Memory B cell (primary cell): ENCODE data around the gene QRICH2.
"Not testable (repeated sequence)": the region's sequence is repeated elsewhere in the genome, so short reads cannot be mapped to it uniquely, and the experiment has no call there.

Source experiments
- ATAC-seq: fragments of 150-1000 bp; cut with Tn5 transposase; 2 replicates; pipeline ENCODE4 v1.10.0; 2021; ENCODE audit warnings: low read depth, mild to moderate bottlenecking, moderate library complexity
- DNase-seq, 2 donors: peaks; one replicate each; pipeline ENCODE4 v3.0.0; 2022; ENCODE audit warnings: low spot score in 2 of 2
- H3K27ac Mint-ChIP-seq: one replicate; pipeline ENCODE4 v1.8.0; 2022; ENCODE audit warnings: mild to moderate bottlenecking, moderate library complexity, mixed read lengths
- H3K27me3 Mint-ChIP-seq: one replicate; pipeline ENCODE4 v1.8.0; 2022; ENCODE audit warnings: mixed read lengths
- H3K36me3 Mint-ChIP-seq: one replicate; pipeline ENCODE4 v1.8.0; 2022; ENCODE audit warnings: mild to moderate bottlenecking, mixed read lengths
- H3K4me1 Mint-ChIP-seq: one replicate; pipeline ENCODE4 v1.8.0; 2022; ENCODE audit warnings: mixed read lengths
- H3K4me3 Mint-ChIP-seq: one replicate; pipeline ENCODE4 v1.8.0; 2022; ENCODE audit warnings: mild to moderate bottlenecking, moderate library complexity, mixed read lengths
- H3K9me3 Mint-ChIP-seq: one replicate; pipeline ENCODE4 v1.8.0; 2022; ENCODE audit warnings: mixed read lengths

The QRICH2 gene

DNA sequence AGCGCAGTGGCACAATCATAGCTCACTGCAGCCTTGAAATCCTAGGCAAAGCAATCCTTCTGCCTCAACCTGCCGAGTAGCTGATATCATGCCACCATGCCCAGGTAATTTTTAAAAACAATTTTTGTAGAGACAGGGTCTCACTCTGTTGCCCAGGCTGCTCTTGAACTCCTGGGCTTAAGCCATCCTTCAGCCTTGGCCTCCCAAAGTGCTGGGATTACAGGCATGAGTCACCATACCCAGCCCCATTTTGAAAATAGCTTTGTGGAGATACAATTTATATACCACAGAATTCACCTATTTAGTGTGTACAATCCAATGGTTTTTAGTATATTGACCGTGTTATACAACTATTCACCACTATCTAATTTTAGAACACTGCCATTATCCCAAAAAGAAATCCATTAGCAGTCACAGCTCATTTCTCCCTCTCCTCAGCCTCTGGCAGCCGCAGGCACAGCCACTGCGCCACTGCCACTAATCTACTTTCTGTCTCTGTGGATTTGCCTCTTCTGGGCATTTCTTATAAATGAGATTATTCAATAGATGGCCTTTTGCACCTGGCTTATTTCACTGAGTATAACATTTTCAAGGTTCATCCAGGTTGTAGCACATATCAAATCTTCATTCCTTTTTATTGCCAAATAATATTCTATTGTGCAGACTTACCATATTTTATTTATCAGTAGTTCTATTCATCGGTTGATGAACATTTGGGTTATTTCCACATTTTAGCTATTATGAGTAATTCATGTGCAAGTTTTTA, 74.3 kb downstream of the QRICH2 start:
- no peak for ATAC-seq
- H3K4me3 Mint-ChIP-seq, result no peak overlapping the region
- H3K27me3 Mint-ChIP-seq, result peaks cover 3% of the 10 kb centered on the region
- no peak overlapping the region for H3K27ac Mint-ChIP-seq
- no peaks in the 10 kb centered on the region for H3K4me1 Mint-ChIP-seq
- no peaks in the 10 kb centered on the region for H3K9me3 Mint-ChIP-seq
- no peaks in the 10 kb centered on the region for H3K36me3 Mint-ChIP-seq
- no peak for DNase-seq

DNA sequence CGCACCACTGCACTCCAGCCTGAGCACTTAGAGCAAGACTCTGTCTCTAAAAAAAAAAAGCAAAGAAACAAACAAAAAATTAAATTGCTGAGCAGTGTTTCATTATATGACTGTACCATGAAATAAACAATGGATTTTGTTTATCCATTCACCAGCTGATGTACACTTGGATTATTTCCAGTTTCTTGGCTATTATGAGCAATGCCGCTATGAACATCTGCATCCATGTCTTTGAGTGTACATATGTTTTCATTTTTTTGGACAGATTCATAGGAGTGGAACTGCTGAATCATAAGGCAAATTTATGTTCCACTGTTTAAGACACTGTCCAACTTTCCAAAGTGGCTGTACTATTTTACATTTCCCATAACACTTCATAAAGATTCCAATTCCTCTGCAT, 75.7 kb downstream of the QRICH2 start:
- H3K4me3 Mint-ChIP-seq, result no peak overlapping the region
- ATAC-seq (no peak), DNase-seq (no peak)
- no peaks in the 10 kb centered on the region for H3K9me3 Mint-ChIP-seq
- H3K4me1 Mint-ChIP-seq, result no peaks in the 10 kb centered on the region
- H3K27me3 Mint-ChIP-seq, result peaks cover 6% of the 10 kb centered on the region
- H3K36me3 Mint-ChIP-seq, result no peaks in the 10 kb centered on the region
- no peak overlapping the region for H3K27ac Mint-ChIP-seq

DNA sequence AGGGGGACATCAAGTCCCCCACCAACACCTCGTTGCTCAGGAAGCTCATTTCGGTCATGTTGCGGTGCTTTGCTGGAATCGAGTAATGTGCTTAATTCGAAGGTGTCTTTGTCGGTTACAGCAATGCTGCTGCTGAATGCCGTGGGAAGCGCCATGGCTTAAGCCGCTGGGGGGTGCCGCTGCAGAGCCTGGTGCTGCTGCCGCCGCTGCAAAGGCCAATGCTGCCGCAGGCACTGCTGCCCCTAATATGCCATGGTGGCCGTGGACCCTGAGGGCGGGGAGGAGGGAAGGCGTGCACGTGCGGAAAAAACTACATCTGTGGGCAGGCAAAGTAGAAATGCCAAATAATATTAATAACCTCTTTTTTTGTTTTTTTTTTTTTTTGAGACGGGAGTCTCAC, 81.3 kb downstream of the QRICH2 start:
- H3K27me3 Mint-ChIP-seq, H3K36me3 Mint-ChIP-seq, H3K27ac Mint-ChIP-seq, H3K4me3 Mint-ChIP-seq, H3K9me3 Mint-ChIP-seq, ATAC-seq, DNase-seq, H3K4me1 Mint-ChIP-seq: not testable (repeated sequence)

DNA sequence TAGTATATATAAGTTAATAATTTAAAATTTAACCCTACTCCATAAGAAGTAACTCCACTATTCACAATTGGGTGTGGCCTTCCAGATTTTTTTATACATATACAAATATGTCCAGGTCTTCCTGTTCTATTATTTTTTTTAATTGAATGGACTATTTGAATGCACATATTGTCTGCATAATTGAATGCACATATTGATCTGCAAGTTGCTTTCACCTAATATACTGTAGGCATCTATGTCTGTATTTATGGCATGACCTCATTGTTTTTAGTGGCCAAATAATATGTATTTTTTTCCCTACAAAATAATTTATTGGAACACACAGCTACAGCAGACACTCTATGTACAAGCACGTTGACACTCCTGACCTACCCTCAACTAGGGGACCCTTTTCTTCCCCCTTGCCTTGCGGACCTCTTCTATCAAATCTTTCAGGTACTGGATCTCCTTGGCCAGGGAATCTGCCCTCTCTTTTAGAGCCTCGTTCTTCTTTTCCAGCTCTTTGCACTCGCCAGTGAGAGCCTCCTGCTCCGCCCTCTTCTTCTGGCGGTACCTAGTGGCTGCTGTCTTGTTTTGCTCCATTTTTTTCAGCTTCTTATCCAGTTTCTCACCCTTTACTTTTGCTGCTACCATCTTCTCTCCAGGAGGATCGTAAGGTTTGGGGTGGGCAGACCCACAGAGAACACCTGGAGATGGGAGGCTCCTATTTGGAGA, 82.5 kb downstream of the QRICH2 start:
- DNase-seq, H3K4me3 Mint-ChIP-seq, H3K27me3 Mint-ChIP-seq, H3K27ac Mint-ChIP-seq, ATAC-seq, H3K9me3 Mint-ChIP-seq, H3K36me3 Mint-ChIP-seq, H3K4me1 Mint-ChIP-seq: not testable (repeated sequence)
